H1 (cell line): ENCODE data around the gene RUFY2. TPM values are rescaled to one million over a fixed set of nuclear protein-coding genes. Genes with fewer than 3 reads are reported as not detected.

ENCODE experiments used
- RFX5 ChIP-seq: IDR thresholded peaks from 2 replicates; pipeline ENCODE4 v1.6.1; 2011; ENCODE audit warnings: low read depth, low read length, improper control_type of control experiment, borderline replicate concordance
- TAF7 ChIP-seq: optimal IDR thresholded peaks from 2 replicates; pipeline ENCODE3; 2011; ENCODE audit warnings: low read depth, mild to moderate bottlenecking, inconsistent platforms, low read length, moderate library complexity, borderline replicate concordance
- TBP ChIP-seq: IDR thresholded peaks from 2 replicates; pipeline ENCODE4 v1.6.1; 2011; ENCODE audit warnings: low read depth, low read length, improper control_type of control experiment
- polyA plus RNA-seq, 7 experiments: library from polyadenylated mRNA; depleted of rRNA in 3 of 7; stranded (reverse) in 5 of 7; unstranded in 2 of 7; fragments of >200 nt in 5 of 7; fragments of 200-250 nt in 2 of 7; gene quantifications; 1 replicate in 5 of 7; 2 replicates in 1 of 7; 4 replicates in 1 of 7; pipeline versions ENCODE4 v1.2.1 to v1.2.3, GENCODE V29; 2011 to 2013; ENCODE audit warnings: missing spikeins in 2 of 7, mixed read lengths in 2 of 7
- total RNA-seq: library from RNA; stranded (reverse); fragmentation: NEBNext Ultra II Directional; extraction: Animal tissue kit (Norgen Biotek cat#: 25700); gene quantifications from 2 replicates; pipeline ENCODE4 v1.2.1, GENCODE V29; 2021
- TF ChIP-seq, protein P1 (sequence below): IDR thresholded peaks from 2 replicates; pipeline ENCODE4 v1.6.1; 2012; ENCODE audit warnings: inconsistent platforms

The RUFY2 gene
- total and polyA plus RNA-seq, 2 of the 8 experiments (the other 6 are each of a cell fraction or from before 2014, with no cell fraction given): 3.4 to 12.0 TPM

DNA sequence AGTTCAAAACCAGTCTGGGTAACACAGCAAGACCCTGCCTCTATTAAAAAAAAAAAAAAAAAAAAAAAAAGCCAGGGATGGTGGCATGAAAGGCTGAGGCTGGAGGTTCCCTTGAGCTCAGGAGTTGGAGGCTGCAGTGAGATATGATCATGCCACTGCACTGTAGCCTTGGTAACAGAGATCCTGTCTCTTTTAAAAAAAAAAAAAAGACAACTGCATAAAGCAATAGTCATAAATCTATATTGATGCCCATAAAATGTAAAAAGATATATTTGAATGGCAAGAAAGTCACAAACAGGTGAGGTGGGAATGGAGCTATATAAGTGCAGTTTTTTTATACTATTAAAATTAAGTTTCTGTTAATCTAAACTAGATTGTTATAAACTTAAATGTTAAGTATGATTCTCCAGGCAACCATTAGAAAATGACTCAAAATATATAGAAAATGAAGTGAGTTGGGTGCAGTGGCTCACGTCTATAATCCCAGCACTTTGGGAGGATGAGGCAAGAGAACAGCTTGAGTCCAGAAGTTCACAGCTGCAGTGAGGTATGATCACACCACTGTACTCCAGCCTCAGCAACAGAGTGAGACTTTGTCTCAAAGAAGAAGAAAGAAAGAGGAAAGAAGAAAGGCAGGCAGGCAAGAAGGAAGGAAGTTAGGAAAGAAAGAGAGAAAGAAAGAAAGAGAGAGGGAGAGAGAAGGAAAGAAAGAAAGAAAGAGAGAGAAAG, 88.6 kb downstream of the RUFY2 start (continued):
- TF ChIP-seq, protein P1, sequence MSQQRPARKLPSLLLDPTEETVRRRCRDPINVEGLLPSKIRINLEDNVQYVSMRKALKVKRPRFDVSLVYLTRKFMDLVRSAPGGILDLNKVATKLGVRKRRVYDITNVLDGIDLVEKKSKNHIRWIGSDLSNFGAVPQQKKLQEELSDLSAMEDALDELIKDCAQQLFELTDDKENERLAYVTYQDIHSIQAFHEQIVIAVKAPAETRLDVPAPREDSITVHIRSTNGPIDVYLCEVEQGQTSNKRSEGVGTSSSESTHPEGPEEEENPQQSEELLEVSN: no peak
- TF ChIP-seq TBP (no peak), RFX5 (no peak), TAF7 (no peak)
- TF ChIP-seq, all 59 proteins: peak for 0
